DND-41 (cell line): Measurements from ENCODE around the gene CLSTN3.

Source experiments
- CTCF ChIP-seq: IDR thresholded peaks from 2 replicates; pipeline ENCODE4 v1.5.1; 2012; ENCODE audit warnings: borderline replicate concordance, low read length, moderate library complexity, mild to moderate bottlenecking; ENCODE audit not compliant: poor library complexity, severe bottlenecking; ENCODE audit errors: extremely low read depth
- EZH2 ChIP-seq: IDR thresholded peaks from 3 replicates; pipeline ENCODE4 v1.6.1; 2012; ENCODE audit warnings: borderline replicate concordance, low read depth, mild to moderate bottlenecking, moderate library complexity, low read length, inconsistent platforms; ENCODE audit not compliant: severe bottlenecking

- TF ChIP-seq EZH2, result no peak
- no peak for TF ChIP-seq CTCF
Observed at GRCh38 chr12:7083125-7083524, 47.0 kb upstream of the CLSTN3 start.
